HG02970 (cell line): ENCODE data around the gene LTN1.
"Not testable (repeated sequence)": the region's sequence is repeated elsewhere in the genome, so short reads cannot be mapped to it uniquely, and the experiment has no call there.

Experiments used
- ATAC-seq: cut with Tn5 transposase; IDR thresholded peaks from one replicate; pipeline ENCODE4 v1.9.1; 2021; ENCODE audit warnings: mild to moderate bottlenecking, moderate library complexity, moderate number of reproducible peaks; ENCODE audit not compliant: unreplicated experiment, low FRiP score

LTN1 gene

DNA sequence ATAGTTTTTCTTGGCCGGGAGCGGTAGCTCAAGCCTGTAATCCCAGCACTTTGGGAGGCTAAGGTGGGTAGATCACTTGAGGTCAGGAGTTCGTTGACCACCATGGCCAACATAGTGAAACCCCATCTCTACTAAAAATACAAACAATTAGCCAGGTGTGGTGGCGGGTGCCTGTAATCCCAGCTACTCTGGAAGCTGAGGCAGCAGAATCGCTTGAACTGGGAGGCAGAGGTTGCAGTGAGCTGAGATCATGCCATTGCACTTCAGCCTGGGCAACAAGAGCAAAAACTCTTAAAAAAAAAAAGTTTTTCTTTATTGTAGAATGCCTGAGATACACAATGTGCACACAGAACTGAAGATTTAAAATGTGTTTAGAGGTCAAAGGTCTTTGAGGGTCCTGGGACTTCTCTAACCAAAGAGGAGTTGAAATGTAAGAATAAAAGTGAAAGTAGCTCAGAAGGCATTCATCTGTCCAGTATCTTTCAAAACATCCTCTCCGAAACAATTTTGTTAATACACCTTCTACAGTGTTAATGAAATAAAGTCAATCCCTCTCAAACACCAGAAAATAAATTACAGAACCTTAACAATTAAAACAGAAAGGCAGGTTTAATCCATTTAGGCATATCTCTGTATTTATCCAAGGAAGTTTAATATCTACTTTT, 60.8 kb downstream of the LTN1 start:
- ATAC-seq, result not testable (repeated sequence)

DNA sequence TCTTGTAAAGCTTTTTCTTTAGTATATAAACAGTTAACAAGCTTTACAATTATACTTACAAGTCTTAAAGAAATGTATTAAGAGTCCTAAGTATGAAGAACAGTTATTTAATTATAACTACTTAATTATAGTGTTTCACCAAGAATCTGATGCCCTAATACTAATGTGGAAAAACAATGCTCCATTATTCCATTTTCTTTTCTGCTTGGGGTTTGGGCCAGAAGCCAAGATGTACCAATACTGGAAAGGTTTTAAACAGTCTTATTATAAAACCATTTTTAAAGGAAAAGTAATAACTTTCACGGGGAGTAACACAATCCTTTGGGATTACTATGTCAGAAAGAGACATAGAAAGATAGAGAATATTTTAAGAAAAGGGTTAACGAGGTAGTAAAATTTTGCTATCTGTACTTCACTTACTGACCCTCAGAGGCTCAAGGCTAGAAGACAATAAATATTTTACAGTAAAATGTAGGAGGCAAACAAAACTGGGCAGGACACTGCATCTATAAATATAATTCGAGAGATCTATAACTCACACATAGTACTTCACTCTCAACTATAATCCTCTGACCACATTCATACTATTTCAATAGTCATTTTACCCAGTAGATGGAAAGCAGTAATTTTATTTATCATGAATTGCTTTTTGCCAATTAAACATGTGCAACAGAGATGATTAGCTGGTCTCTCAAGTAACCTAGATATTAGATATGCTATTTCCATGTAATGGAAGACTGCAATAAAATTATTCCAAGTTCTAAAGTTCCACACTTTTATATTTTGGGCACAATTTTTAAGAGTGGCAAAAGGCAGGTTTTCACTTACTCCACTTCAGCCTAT, 63.9 kb downstream of the LTN1 start:
- no peak for ATAC-seq

DNA sequence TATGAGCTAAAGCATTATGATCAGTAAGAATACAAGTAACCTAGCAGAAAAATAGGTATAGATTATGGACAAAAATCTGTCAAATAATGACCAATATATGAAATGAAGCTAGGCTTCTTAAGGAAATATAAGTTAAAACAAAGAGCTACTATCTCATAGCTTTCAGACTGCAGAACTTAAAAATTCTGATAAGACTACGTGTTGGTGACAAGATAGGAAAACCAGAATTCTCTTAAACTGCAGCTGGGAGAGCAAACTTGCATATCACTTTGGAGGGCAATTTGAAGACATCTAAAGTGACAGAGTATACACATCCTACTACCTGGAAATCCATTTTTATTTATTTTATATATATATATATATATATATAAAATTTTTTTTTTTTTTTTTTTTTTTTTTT, 65.5 kb downstream of the LTN1 start:
- no peak for ATAC-seq

DNA sequence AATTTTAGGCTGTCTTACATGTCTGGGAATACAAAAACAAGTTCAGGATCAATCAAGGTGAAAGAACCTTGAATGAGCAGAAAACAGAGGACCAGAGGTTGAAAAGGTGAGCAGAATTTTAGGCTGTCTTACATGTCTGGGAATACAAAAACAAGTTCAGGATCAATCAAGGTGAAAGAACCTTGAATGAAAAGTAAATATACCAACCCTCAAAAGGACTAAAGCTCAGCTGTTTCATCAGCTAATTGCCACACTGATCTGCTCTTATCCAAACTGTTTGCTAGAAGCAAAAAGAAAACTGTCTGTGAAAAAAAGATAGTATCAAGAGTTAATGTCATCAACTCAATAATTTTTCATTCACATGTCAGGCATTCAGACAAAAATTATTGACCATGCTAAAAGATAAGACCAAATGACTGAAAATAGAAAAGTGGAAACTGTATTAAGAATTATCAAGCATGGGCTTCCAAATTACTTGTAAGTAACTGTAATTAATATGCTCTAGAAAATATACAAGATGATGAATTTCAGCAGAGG, 69.2 kb downstream of the LTN1 start:
- ATAC-seq, result no peak

DNA sequence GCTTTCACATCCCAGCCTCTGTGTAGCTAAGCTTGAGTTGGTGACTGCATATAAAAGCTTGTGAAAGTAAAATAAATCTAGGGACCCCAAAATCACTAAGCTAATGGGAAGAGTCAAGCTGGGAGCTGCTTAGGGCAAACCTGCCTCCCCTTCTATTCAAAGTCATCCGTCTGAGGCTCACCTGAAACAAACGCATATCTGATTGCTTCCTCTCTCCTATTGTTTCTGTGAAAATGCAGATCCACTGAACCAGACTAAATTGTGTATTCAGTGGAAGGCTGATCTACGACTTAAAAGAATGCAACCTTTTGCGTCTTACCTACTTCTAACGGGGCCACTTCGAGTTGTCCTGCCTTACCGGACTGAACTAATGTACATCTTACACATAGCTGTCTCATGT, 70.3 kb downstream of the LTN1 start:
- ATAC-seq, result no peak

DNA sequence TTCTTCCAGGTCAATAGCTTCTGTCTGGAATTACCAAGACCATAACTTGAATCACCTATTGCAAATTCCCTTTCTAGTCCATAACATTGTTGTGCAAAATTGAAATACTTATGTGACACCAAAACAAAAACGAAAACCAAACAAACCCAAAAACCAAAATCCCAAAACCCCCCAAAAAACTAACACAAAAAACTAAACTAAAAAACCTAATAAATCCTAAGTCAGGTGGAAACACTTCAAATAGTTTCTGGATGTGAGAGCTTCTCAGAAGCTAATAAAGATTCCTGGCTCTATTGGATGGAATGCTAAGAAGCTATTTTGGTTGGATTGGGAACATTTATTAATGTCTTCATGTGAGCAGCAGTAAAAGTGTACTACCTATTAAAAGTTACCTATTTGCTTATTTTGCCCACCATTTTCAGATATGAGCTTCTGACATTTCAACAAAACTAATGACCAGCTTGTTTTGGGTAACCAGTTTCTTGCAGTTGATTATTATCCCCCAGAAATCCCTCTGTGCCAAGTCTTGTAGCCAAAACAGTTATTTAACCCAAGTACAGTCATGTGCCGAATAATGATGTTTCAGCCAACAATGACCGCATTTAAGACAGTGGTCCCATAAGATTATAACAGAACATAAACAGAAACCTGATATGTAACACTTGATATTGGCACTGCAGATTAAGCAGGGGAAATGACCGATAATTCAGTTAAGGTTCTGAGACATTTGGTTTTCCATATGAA, 76.4 kb downstream of the LTN1 start:
- no peak for ATAC-seq

DNA sequence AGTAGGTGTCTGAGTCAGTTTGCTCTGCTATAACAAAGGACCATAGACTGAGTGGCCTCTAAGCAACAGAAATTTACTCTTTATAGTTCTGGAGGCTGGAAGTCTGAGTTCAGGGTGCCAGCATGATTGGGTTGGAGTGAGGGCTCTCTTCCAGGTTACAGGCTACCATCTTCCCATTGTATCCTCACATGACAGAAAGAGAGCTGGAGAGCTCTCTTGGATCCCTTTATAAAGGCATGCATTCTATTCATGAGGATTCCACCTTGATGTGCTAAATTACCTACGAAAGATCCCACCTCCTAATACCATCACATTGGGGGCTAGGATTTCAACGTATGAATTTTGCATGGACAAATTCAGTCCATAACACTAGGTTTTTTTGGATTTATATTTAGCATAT, 79.6 kb downstream of the LTN1 start:
- no peak for ATAC-seq

DNA sequence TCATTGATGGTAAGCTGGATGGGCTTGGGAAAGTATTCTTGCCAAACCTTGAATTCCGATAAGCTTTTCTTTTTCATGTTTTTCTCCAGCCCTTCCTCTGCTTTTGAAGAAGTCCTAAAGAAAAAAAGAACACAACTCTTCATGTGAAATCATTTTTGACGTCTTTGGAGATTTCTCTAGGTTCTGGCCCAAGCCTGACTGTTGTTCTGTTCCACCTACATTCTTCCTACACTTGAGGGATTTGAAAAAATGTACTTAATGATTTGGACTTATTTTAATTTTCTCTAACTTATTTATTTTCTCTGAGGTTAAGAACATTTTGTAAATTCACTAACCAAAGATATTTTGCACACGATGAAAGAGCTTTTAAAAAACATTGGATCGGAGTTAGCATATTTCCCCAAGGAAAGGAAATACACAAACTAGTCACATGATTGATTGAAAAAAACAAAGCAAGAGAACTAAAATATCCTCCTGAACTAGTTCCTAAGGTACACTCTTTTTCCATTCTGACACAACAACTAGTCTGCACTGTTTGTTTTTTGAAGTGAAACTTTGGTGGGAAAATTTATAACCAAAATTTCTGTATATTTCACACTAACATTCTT, 82.3 kb downstream of the LTN1 start:
- no peak for ATAC-seq

DNA sequence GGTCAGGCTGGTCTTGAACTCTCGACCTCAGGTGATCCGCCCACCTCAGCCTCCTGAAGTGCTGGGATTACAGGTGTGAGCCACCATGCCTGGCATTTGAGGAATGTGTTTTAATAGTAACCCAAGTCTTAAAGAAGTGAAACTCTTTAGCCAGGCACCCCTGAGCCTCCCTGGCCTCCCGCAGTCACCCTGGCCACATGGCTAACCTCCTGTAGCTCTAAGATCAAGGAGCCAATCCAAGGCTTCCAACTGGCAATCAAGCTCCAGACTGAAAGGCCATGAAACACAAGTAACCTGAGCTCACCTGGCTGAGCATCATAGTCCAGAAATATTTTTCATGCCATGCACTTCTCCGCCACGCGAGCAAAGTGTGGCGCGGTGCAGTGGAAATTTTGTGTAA, 84.3 kb downstream of the LTN1 start:
- no peak for ATAC-seq

DNA sequence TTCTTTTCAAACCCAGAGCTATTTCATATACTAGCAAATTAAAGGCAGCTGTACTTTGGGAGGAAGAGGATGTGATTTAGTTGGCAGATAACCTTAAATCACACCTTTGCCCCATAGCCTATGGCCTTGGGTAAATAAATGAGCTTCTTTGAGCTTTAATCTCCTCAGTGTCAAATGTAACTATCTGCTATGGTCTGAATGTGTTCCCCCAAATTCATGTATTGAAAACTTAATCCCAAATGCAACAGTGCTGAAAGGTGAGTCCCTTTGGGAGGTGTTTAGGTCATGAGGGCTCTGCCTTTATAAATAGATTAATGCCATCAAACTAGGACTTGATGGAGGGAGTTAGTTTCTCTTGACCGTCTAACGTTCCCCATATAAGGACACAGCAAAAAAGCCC, 85.8 kb downstream of the LTN1 start:
- no peak for ATAC-seq

DNA sequence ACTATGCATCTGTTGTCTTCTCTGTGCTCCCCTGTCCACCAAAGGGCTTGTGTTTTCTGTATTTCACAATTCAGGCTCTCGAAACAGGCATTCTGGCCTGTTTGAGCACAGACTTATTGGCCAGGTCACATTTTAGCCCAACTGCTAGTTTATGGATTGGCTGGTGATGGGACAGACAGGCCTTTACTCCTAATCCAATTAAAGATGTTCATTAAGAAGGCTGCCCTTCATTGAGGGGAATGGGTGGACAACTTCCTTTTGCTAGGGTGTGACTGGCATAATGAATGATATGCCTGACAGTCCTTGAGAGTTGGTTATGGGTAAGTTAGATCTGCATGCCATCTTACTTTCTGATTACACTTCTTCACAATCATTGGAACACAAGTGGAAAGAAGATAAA, 86.4 kb downstream of the LTN1 start:
- ATAC-seq, result no peak

DNA sequence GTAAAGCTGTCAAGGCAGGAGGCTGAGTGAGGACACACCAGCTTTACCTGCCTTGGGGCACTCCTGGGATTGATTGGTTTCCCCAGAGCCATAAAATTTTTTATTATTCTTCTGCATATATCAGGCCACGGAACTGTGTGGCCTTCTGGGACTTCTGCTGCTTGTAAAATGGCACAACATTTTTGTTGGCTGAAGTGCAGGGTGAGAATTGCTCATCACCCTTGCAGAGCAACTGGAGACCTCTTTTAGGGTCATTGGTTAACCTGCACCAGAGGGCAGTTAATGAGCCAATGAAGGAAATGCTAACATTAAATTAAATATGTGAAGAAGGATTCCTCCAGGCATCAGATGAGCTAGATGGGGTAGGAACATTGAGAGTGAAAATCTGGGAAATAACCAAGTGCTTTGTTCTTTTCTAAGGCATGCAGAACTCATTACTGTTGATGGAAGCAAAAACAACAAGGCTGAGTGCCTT, 87.7 kb downstream of the LTN1 start:
- no peak for ATAC-seq

DNA sequence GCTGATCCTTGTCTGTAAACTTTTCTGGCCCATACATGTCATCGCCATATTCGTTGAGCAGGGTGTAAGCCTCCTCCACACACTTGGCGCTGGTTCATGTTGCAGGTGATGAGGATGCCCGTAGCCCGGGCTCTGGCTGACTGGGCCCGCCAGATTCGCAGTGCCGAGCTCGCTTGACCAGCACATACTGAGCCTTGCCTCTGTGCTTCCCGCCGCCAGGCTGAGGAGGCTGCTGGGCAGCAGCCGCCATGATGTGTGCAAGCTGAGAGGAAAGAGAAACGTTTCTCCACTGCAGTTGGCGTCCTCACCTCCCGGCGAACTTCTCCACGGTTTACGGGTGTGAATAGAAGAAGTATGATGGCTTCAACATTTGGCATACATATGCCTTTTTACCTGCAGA, 89.2 kb downstream of the LTN1 start:
- no peak for ATAC-seq

DNA sequence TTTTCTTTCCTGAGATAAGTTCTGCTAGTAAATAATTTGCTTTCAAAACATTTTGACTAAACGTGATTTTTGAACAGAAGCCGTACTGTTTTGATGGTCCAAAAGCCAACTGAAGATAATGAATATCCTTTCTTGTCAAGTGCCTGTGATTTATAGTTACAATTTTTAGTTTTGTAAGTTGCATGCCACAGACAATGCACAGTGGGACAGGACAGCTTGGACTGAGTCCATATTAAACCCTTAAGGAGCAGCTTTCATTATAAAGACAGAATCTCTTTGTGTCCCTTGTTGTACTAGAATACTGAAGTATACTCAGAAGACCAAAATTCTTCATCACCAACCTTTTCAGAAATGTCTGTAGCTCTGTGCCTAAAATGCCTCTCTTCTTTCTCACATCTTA, 92.2 kb downstream of the LTN1 start:
- no peak for ATAC-seq

DNA sequence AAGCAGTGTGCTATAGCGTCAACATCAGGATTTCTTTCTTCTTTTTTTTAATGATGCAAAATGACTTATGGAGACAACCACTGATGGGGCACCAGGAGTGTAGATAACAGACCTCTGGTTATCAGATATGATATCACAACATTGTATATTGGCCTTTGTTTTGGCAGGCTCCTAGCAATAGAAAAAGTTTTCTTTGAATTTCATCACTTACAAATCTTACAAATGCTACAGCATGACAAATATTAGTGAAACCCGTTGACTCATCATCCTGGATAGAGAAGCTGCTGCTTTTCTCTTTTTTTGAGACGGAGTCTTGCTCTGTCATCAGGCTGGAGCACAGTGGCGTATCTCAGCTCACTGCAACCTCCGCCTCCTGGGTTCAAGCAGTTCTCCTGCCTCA, 92.9 kb downstream of the LTN1 start:
- ATAC-seq, result no peak

DNA sequence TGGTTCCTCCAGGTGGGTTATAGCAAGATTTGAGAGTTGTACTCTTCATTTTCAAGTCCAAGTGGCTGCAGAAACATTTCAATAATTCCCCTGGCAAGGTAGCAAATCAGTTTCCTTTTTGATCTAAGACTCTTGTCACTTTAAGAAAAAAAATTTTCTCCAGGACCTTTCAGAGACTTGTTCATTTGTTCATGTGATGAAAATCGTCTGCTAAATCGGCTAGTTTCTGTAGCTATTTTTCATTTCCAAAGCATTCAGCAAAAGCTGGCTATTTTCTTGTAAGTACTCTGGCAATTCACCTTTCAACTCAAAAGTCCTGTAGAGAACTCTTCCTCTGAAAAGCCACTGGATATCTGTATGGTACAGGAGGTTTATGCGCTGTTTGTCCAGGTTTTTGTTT, 93.5 kb downstream of the LTN1 start:
- no peak for ATAC-seq

DNA sequence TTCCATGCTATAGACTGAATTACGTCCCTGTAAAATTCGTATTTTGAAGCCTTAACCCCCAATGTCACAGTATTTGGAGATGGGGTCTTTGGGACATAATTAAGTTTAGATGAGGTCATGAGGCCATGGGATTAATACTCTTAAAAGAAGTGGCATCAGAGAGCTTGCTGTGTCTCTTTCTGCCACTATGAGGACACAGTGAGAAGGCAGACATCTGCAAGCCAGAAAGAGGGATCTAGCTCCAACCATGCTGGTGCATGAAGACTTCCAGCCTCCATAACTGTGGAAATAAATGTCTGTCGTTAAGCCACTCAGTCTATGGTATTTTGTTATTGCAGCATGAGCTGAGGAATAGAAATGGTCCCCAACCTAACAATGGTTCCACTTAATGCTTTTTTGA, 99.0 kb downstream of the LTN1 start:
- ATAC-seq, result no peak

DNA sequence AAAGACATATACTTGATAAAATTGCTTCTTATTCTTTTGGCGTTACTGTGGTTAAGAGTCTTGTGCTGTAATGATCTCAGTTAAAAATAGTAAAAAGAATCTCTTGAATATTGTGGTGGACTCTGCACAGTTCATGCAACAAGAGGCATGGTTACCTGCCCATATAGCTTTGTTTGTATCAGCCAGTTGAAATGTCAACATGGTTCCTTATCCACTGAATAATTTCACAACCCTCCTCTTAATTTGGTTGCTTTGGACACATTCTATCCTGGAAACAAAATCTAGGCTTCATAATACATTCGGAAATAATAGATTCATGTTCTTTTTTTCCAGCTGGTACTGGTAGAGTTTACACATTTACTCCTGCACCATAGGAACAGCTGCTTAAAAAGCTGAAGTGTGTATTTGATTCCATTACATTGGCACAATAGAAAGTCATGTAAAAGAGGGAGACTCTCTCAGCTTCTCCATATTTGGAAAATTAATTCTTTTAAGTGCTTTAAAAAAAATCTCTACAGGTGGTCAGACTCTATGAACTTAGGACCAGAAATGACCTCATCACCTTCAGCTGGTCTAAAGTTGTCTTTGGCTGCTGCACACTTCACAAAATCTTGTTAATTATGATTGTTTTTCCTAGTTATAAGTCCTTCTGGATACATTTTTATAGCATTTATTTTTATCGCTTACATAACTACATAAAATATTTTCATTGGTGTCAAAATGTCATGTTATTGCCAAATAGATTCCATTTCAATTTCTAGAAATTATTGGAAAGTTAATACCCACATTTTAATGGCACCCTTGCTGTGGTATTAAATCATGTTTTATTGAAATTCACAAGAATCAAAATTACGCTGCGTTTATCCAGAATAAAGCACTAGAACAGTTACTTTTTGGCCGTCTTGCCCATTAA, 100.2 kb downstream of the LTN1 start:
- ATAC-seq, result no peak

DNA sequence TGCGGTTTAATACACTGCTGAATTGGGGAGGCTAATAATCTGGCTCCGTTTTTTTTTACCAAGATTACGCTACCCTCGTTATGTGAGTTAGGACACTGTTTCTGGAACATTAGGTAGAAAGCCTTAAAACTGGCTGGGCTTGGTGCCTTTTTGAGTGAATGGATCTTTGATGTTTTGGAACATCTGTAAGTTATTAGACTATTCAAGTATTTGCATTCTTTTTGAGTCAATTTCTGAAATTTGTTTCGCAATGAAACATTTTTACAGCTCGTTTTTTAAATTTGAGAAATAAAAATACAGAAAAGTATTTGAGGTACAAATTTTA, 106.9 kb downstream of the LTN1 start:
- ATAC-seq, result no peak
